Esophagus muscularis mucosa (tissue), 4 donors: ENCODE results near the gene NID1. TPM values are rescaled to one million over a fixed set of nuclear protein-coding genes. Genes with fewer than 3 reads are reported as not detected.

Experiments used
- DNase-seq: peaks from one replicate; pipeline ENCODE4 v3.0.0-alpha.2; 2017; ENCODE audit errors: extremely low spot score
- H3K27ac ChIP-seq, 4 donors: fragments of 200-600 bp; sonication (generic); replicated peaks in 1 of 4; 1 replicate in 3 of 4; 2 replicates in 1 of 4; pipeline ENCODE4 v1.5.1; 2016 to 2019; ENCODE audit warnings: mild to moderate bottlenecking in 1 of 4
- H3K27me3 ChIP-seq, 4 donors: fragments of 200-600 bp; sonication (generic); one replicate each; pipeline versions ENCODE4 v1.5.1 to v1.6.0; 2016 to 2019
- H3K36me3 ChIP-seq, 4 donors: fragments of 200-600 bp; sonication (generic); one replicate each; pipeline ENCODE4 v1.5.1; 2016 to 2019
- H3K4me1 ChIP-seq, 4 donors: fragments of 200-600 bp; sonication (generic); one replicate each; pipeline ENCODE4 v1.5.1; 2016 to 2019
- H3K4me3 ChIP-seq, 4 donors: fragments of 200-600 bp; sonication (generic); 1 replicate in 2 of 4; 2 replicates in 2 of 4; pipeline ENCODE4 v1.5.1; 2016 to 2019; ENCODE audit warnings: mild to moderate bottlenecking in 4 of 4, moderate library complexity in 1 of 4
- H3K9me3 ChIP-seq, 4 donors: fragments of 200-600 bp; sonication (generic); 1 replicate in 3 of 4; 2 replicates in 1 of 4; pipeline ENCODE4 v1.5.1; 2016 to 2019
- CTCF ChIP-seq, 3 experiments: fragments of 200-600 bp in 2 of 3; fragments of 450-650 bp in 1 of 3; sonication (generic) in 2 of 3; IDR thresholded peaks; one replicate each; pipeline ENCODE4 v1.5.1; 2017 to 2019; ENCODE audit warnings: antibody characterized with exemption in 3 of 3, mild to moderate bottlenecking in 2 of 3, moderate library complexity in 1 of 3
- EP300 ChIP-seq: sonication (generic); formaldehyde crosslinking; IDR thresholded peaks from one replicate; pipeline ENCODE4 v1.6.1; 2017; ENCODE audit warnings: antibody characterized with exemption
- POLR2A ChIP-seq: fragments of 450-650 bp; IDR thresholded peaks from one replicate; pipeline ENCODE4 v1.6.1; 2017; ENCODE audit warnings: antibody characterized with exemption, moderate library complexity, mild to moderate bottlenecking, low read depth
- POLR2AphosphoS5 ChIP-seq, 2 donors: sonication (generic); formaldehyde crosslinking; IDR thresholded peaks; one replicate each; pipeline ENCODE4 v1.6.1; 2017; ENCODE audit warnings: antibody characterized with exemption in 2 of 2
- WGBS: methylation state at CpG from one replicate; pipeline ENCODE4 v1.1.5; 2018; 5-methylcytosine and 5-hydroxymethylcytosine counted together
- intact Hi-C: fragments of 100-400 bp; cut with DNase I; formaldehyde crosslinking; loops from one replicate; pipeline ENCODE4 v1.15.1; 2023
- total RNA-seq, 4 donors: library from RNA; depleted of rRNA; stranded (reverse); fragments of >200 nt; gene quantifications; one replicate each; pipeline versions ENCODE4 v1.1.0 to v1.2.1, GENCODE V29; 2016

NID1 gene
- total RNA-seq, 4 donors from 2014 or later: 187 to 390 (median 287) TPM

GRCh38 chr1:236045771-236046170, 19.1 kb downstream of the NID1 start:
- intact Hi-C loops: no loop called here
- no peak for DNase-seq
- Histone ChIP-seq H3K36me3 (peaks cover 58 to 85% (median 82%) of the 10 kb centered on the region in 4 donors), H3K4me3 (no peak overlapping the region), H3K27me3 (no peaks in the 10 kb centered on the region), H3K27ac (no peak overlapping the region), H3K9me3 (no peaks in the 10 kb centered on the region), H3K4me1 (peaks cover 6 to 26% (median 16%) of the 10 kb centered on the region in 4 donors)
- 95% methylated on average over 5 of the region's 5 CpGs for WGBS
- TF ChIP-seq EP300: no peak
- TF ChIP-seq POLR2AphosphoS5 (IDR thresholded peaks at IDR 0.05): no peak
- no peak for TF ChIP-seq CTCF (IDR thresholded peaks at IDR 0.05)
- no peak for TF ChIP-seq POLR2A

GRCh38 chr1:236044341-236044740, 20.5 kb downstream of the NID1 start:
- Histone ChIP-seq H3K4me3 (no peak overlapping the region), H3K27ac (no peak overlapping the region), H3K27me3 (no peaks in the 10 kb centered on the region), H3K4me1 (peaks cover 5 to 28% (median 19%) of the 10 kb centered on the region in 4 donors), H3K9me3 (no peaks in the 10 kb centered on the region), H3K36me3 (peaks cover 58 to 94% (median 88%) of the 10 kb centered on the region in 4 donors)
- WGBS: 85% methylated on average over 3 of the region's 3 CpGs
- TF ChIP-seq CTCF (IDR thresholded peaks at IDR 0.05): no peak
- no peak for TF ChIP-seq POLR2A
- TF ChIP-seq EP300: no peak
- TF ChIP-seq POLR2AphosphoS5 (IDR thresholded peaks at IDR 0.05): no peak
- intact Hi-C loops: no loop called here
- no peak for DNase-seq

- H3K27me3 ChIP-seq: no peaks in the 10 kb centered on the region
- H3K4me1 ChIP-seq: peaks cover 7 to 35% (median 28%) of the 10 kb centered on the region in 4 donors
- TF ChIP-seq CTCF (IDR thresholded peaks at IDR 0.05) (no peak), POLR2A (no peak), EP300 (no peak), POLR2AphosphoS5 (IDR thresholded peaks at IDR 0.05) (peak in 1 of 2 donors; percentile 15)
- H3K9me3 ChIP-seq: no peaks in the 10 kb centered on the region
- no peak for DNase-seq
- H3K4me3 ChIP-seq: no peak overlapping the region
- 86% methylated on average over 11 of the region's 17 CpGs for WGBS
- H3K36me3 ChIP-seq: peaks cover 57 to 85% (median 79%) of the 10 kb centered on the region in 4 donors
- intact Hi-C loops: no loop called here
- peak overlapping the region in 2 of 4 donors; percentile 10 to 76 for H3K27ac ChIP-seq
These were observed 23.0 kb downstream of the NID1 start for GRCh38 chr1:236041631-236042618.

- 54% methylated on average over 13 of the region's 13 CpGs for WGBS
- Histone ChIP-seq H3K4me1 (peaks cover 12 to 44% (median 37%) of the 10 kb centered on the region in 4 donors), H3K27ac (peak overlapping the region; percentile 41 to 76 (median 58)), H3K27me3 (no peaks in the 10 kb centered on the region), H3K36me3 (peaks cover 48 to 80% (median 70%) of the 10 kb centered on the region in 4 donors), H3K9me3 (no peaks in the 10 kb centered on the region), H3K4me3 (no peak overlapping the region)
- intact Hi-C loops: no loop called here
- no peak for TF ChIP-seq POLR2A
- peak; percentile 68 to 74 for TF ChIP-seq POLR2AphosphoS5 (IDR thresholded peaks at IDR 0.05)
- no peak for DNase-seq
These were observed 24.9 kb downstream of the NID1 start for GRCh38 chr1:236039740-236040685.
